GM10266 (cell line): Measurements from ENCODE around the gene CAPN5.

Experiments
- DNase-seq: peaks from one replicate; pipeline ENCODE4 v3.0.0; 2012; ENCODE audit errors: extremely low spot score
- CTCF ChIP-seq: IDR thresholded peaks from 2 replicates; pipeline ENCODE4 v1.5.1; 2012; ENCODE audit warnings: mild to moderate bottlenecking, low read depth; ENCODE audit not compliant: control insufficient read depth, insufficient read depth; ENCODE audit errors: missing control alignments

CAPN5 gene

GRCh38 chr11:77067861-77068443, 1.2 kb downstream of the CAPN5 start:
- TF ChIP-seq CTCF = no peak
- DNase-seq = no peak

- DNase-seq = no peak
- no peak for TF ChIP-seq CTCF
Measured at GRCh38 chr11:77068457-77069335, 1.9 kb downstream of the CAPN5 start.

- TF ChIP-seq CTCF = no peak
- DNase-seq = no peak
Measured at GRCh38 chr11:77069336-77069968, 2.7 kb downstream of the CAPN5 start.

GRCh38 chr11:77069969-77070582, 3.3 kb downstream of the CAPN5 start:
- no peak for DNase-seq

GRCh38 chr11:77071077-77071476, 4.3 kb downstream of the CAPN5 start:
- DNase-seq = no peak

More at GRCh38 chr11:77069969-77070582, 3.3 kb downstream of the CAPN5 start:
- TF ChIP-seq CTCF = no peak

More at GRCh38 chr11:77071077-77071476, 4.3 kb downstream of the CAPN5 start:
- TF ChIP-seq CTCF = no peak
